Endothelial cell of umbilical vein (primary cell): ENCODE measurements around the gene SH3RF3. TPM values are rescaled to one million over a fixed set of nuclear protein-coding genes. Genes with fewer than 3 reads are reported as not detected.

Experiments used
- BruUV-seq: library from RNA; stranded (reverse); fragments of 400-500 nt; replicated peaks from 2 replicates; lab custom pipeline; 2021; lab: Mats Ljungman, UMichigan
- CTCF ChIA-PET: fragments of 300-600, 350-600 bp; sonication (Branson Sonifier 250); formaldehyde crosslinking; loops from one replicate; lab custom pipeline; 2021; ENCODE audit warnings: antibody characterized with exemption, inconsistent platforms; lab: Charles Lee
- POLR2A ChIA-PET: fragments of 300-600, 350-600 bp; sonication (Branson Sonifier 250); formaldehyde crosslinking; loops from one replicate; lab custom pipeline; 2021; ENCODE audit warnings: antibody characterized with exemption, inconsistent platforms; lab: Charles Lee
- DNase-seq: peaks from one replicate; pipeline ENCODE4 v3.0.0-alpha.2; 2011; ENCODE audit warnings: low read depth, low spot score
- FAIRE-seq: peaks from 2 replicates; lab custom pipeline; 2011; peaks lifted over from hg19 to GRCh38; lab: Jason Lieb, UNC
- H2AFZ ChIP-seq: 2 replicates; pipeline ENCODE4 v1.6.0; 2012; ENCODE audit warnings: low read depth, low read length, control low read depth, inconsistent platforms
- H3K27ac ChIP-seq: 2 replicates; pipeline ENCODE4 v1.5.1; 2011; ENCODE audit warnings: low read depth, mild to moderate bottlenecking, control low read depth, low read length, moderate library complexity; ENCODE audit not compliant: insufficient read depth
- H3K27me3 ChIP-seq, 2 experiments: 2 replicates each; pipeline versions ENCODE4 v1.6.0 to v1.6.1; 2011; ENCODE audit warnings: low read length in 2 of 2, mixed read lengths in 1 of 2; ENCODE audit not compliant: control insufficient read depth in 2 of 2, insufficient read depth in 2 of 2
- H3K36me3 ChIP-seq, 2 experiments: 2 replicates in 1 of 2; 3 replicates in 1 of 2; pipeline ENCODE4 v1.5.1; 2011; ENCODE audit warnings: low read length in 2 of 2, mild to moderate bottlenecking in 1 of 2, moderate library complexity in 1 of 2; ENCODE audit not compliant: control insufficient read depth in 2 of 2, insufficient read depth in 2 of 2; ENCODE audit errors: extremely low read depth in 1 of 2
- H3K4me1 ChIP-seq: 3 replicates; pipeline ENCODE4 v1.5.1; 2011; ENCODE audit warnings: mild to moderate bottlenecking, low read length; ENCODE audit not compliant: control insufficient read depth, insufficient read depth; ENCODE audit errors: extremely low read depth
- H3K4me2 ChIP-seq: 2 replicates; pipeline ENCODE4 v1.6.1; 2011; ENCODE audit warnings: low read length, control low read depth, mixed read lengths; ENCODE audit not compliant: insufficient read depth
- H3K4me3 ChIP-seq, 3 experiments: fragments of 200-600 bp in 1 of 3; sonication (generic), shearing (Covaris generic) in 1 of 3; replicated peaks in 1 of 3; 2 replicates each; pipeline ENCODE4 v1.5.1; 2011 to 2016; ENCODE audit warnings: control low read depth in 3 of 3, low read length in 3 of 3, mild to moderate bottlenecking in 2 of 3, inconsistent platforms in 1 of 3, low read depth in 1 of 3, moderate library complexity in 1 of 3; ENCODE audit not compliant: insufficient read depth in 1 of 3
- H3K79me2 ChIP-seq: 2 replicates; pipeline ENCODE4 v1.6.0; 2012; ENCODE audit warnings: low read length, inconsistent platforms; ENCODE audit not compliant: control insufficient read depth, insufficient read depth
- H3K9ac ChIP-seq: replicated peaks from 2 replicates; pipeline ENCODE3; 2011; ENCODE audit warnings: low read length, control low read depth; ENCODE audit not compliant: insufficient read depth; ENCODE audit errors: extremely low read depth
- H3K9me1 ChIP-seq: replicated peaks from 3 replicates; pipeline ENCODE4 v1.6.0; 2011; ENCODE audit warnings: mild to moderate bottlenecking, low read length; ENCODE audit not compliant: control insufficient read depth, insufficient read depth; ENCODE audit errors: extremely low read depth
- H3K9me3 ChIP-seq: replicated peaks from 2 replicates; pipeline ENCODE4 v1.5.1; 2012; ENCODE audit warnings: low read length, inconsistent platforms; ENCODE audit not compliant: control insufficient read depth, insufficient read depth
- H4K20me1 ChIP-seq: replicated peaks from 2 replicates; pipeline ENCODE3; 2011; ENCODE audit warnings: mild to moderate bottlenecking, low read length; ENCODE audit not compliant: control insufficient read depth, insufficient read depth; ENCODE audit errors: extremely low read depth
- EZH2 ChIP-seq: IDR thresholded peaks from 2 replicates; pipeline ENCODE4 v1.6.1; 2012; ENCODE audit warnings: borderline replicate concordance, low read depth, mild to moderate bottlenecking, moderate library complexity, low read length, inconsistent platforms; ENCODE audit not compliant: severe bottlenecking
- FOS ChIP-seq: IDR thresholded peaks from 2 replicates; pipeline ENCODE4 v1.6.1; 2011; ENCODE audit warnings: mild to moderate bottlenecking, low read length, moderate library complexity, borderline replicate concordance; ENCODE audit not compliant: insufficient read depth
- GATA2 ChIP-seq: IDR thresholded peaks from 2 replicates; pipeline ENCODE4 v1.7.0; 2011; ENCODE audit warnings: low read depth, mild to moderate bottlenecking, moderate library complexity, mixed read lengths, low read length; ENCODE audit not compliant: insufficient read length, insufficient read depth
- JUN ChIP-seq: IDR thresholded peaks from 2 replicates; pipeline ENCODE4 v1.6.1; 2011; ENCODE audit warnings: borderline replicate concordance, low read depth; ENCODE audit not compliant: insufficient read length, insufficient read depth
- MAX ChIP-seq: IDR thresholded peaks from 2 replicates; pipeline ENCODE4 v1.6.1; 2011; ENCODE audit not compliant: insufficient read depth, insufficient read length
- MYC ChIP-seq: IDR thresholded peaks from one replicate; pipeline ENCODE4 v1.6.1; 2011; ENCODE audit warnings: mild to moderate bottlenecking, low read depth, low read length
- POLR2AphosphoS5 ChIP-seq: IDR thresholded peaks from 2 replicates; pipeline ENCODE4 v1.6.1; 2012; ENCODE audit warnings: low read depth, mild to moderate bottlenecking, control low read depth, low read length, moderate library complexity; ENCODE audit not compliant: insufficient read depth
- dilution Hi-C: fragments of 300-500 bp; cut with MboI; formaldehyde crosslinking; loops from one replicate; pipeline ENCODE4 v1.15.0; 2019; ENCODE audit warnings: low sequenced_read_pairs; ENCODE audit not compliant: extremely low pct_ligation_motif_present
- intact Hi-C: fragments of 100-400 bp; cut with micrococcal nuclease; formaldehyde crosslinking; loops from one replicate; pipeline ENCODE4 v1.10.0; 2022
- polyA plus RNA-seq, 4 experiments: library from polyadenylated mRNA; depleted of rRNA in 3 of 4; stranded (reverse) in 3 of 4; unstranded in 1 of 4; fragments of >200 nt; gene quantifications; 2 replicates each; pipeline versions ENCODE4 v1.2.1 to v1.2.3, GENCODE V29; 2011 to 2012; ENCODE audit warnings: missing spikeins in 1 of 4
- total RNA-seq: library from RNA; stranded (reverse); gene quantifications from 2 replicates; pipeline ENCODE4 v1.2.3, GENCODE V29; 2021
- TF ChIP-seq, protein P1 (sequence below), 2 donors: IDR thresholded peaks; 1 replicate in 1 of 2; 2 replicates in 1 of 2; pipeline ENCODE4 v1.5.1; 2011; ENCODE audit warnings: low read length in 2 of 2, mild to moderate bottlenecking in 2 of 2, moderate library complexity in 2 of 2, control low read depth in 1 of 2, inconsistent platforms in 1 of 2, low read depth in 1 of 2; ENCODE audit not compliant: insufficient read depth in 1 of 2; ENCODE audit errors: extremely low read depth in 1 of 2

Gene SH3RF3
- total and polyA plus RNA-seq, 2 donors (not counting 3 experiments of a cell fraction or from before 2014, with no cell fraction given) = 3.8 to 14.7 TPM

DNA sequence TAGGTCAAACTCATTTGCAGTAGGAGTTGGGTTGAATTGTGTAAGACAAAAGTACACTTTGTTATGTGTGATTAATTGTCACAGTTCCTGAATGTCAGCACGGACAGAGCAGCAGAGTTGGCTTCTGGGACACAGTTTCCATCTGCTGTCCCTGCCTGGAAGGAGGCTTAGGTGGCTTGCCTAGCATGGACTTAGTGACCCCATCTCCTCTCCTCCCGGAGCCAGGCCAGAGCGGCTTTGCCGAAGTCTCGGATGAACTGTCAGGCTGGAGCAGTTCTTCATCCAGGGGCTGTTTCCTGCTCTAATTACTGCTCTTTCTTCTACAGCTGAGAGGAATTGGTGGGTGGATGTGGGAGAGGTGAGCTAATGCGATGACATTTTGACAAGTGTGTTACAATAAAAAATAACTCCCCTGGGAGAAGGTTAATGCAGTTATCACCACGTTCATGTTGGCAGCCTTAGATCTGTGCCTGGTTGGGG lies 102.0 kb downstream of the SH3RF3 start:
- CTCF ChIA-PET = interaction anchor here (0.7 to 1.1 kb wide), 2 partner anchors 8 to 22 kb away, joined by 3 read pairs; no protein-coding TSS in a partner anchor
- peaks cover 17% of the 10 kb centered on the region for H3K79me2 ChIP-seq
- no TSS peak for BruUV-seq

More for the DNA sequence above, 102.0 kb downstream of the SH3RF3 start:
- TF ChIP-seq MYC (no peak), MAX (no peak), GATA2 (no peak), EZH2 (no peak), POLR2AphosphoS5 (no peak), FOS (no peak), JUN (no peak)
- TF ChIP-seq, protein P1, sequence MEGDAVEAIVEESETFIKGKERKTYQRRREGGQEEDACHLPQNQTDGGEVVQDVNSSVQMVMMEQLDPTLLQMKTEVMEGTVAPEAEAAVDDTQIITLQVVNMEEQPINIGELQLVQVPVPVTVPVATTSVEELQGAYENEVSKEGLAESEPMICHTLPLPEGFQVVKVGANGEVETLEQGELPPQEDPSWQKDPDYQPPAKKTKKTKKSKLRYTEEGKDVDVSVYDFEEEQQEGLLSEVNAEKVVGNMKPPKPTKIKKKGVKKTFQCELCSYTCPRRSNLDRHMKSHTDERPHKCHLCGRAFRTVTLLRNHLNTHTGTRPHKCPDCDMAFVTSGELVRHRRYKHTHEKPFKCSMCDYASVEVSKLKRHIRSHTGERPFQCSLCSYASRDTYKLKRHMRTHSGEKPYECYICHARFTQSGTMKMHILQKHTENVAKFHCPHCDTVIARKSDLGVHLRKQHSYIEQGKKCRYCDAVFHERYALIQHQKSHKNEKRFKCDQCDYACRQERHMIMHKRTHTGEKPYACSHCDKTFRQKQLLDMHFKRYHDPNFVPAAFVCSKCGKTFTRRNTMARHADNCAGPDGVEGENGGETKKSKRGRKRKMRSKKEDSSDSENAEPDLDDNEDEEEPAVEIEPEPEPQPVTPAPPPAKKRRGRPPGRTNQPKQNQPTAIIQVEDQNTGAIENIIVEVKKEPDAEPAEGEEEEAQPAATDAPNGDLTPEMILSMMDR (IDR thresholded peaks at IDR 0.05; ENCODE audit: extremely low read depth in 1 of 2, insufficient read depth in 1 of 2, low read depth in 1 of 2, low read length in 2 of 2) = no peak
- peaks cover 11% of the 10 kb centered on the region for H3K4me1 ChIP-seq
- no peaks in the 10 kb centered on the region for H3K9me1 ChIP-seq
- no peaks in the 10 kb centered on the region for H4K20me1 ChIP-seq
- no peaks in the 10 kb centered on the region for H3K9me3 ChIP-seq
- H3K4me3 ChIP-seq = no peak overlapping the region
- no peak for DNase-seq
- dilution Hi-C loops (no loop called here), intact Hi-C loops (no loop called here)
- H3K4me2 ChIP-seq = no peak overlapping the region
- FAIRE-seq = no peak
- no peaks in the 10 kb centered on the region for H3K36me3 ChIP-seq
- no peaks in the 10 kb centered on the region for H3K27me3 ChIP-seq
- H2AFZ ChIP-seq = no peak overlapping the region
- no peak overlapping the region for H3K27ac ChIP-seq
- POLR2A ChIA-PET = no interaction called here
- H3K9ac ChIP-seq = no peak overlapping the region
